ENCODE data around the gene CDKN2AIP.
"Not testable (repeated sequence)": the region's sequence is repeated elsewhere in the genome, so short reads cannot be mapped to it uniquely, and the experiment has no call there.

The CDKN2AIP gene

DNA sequence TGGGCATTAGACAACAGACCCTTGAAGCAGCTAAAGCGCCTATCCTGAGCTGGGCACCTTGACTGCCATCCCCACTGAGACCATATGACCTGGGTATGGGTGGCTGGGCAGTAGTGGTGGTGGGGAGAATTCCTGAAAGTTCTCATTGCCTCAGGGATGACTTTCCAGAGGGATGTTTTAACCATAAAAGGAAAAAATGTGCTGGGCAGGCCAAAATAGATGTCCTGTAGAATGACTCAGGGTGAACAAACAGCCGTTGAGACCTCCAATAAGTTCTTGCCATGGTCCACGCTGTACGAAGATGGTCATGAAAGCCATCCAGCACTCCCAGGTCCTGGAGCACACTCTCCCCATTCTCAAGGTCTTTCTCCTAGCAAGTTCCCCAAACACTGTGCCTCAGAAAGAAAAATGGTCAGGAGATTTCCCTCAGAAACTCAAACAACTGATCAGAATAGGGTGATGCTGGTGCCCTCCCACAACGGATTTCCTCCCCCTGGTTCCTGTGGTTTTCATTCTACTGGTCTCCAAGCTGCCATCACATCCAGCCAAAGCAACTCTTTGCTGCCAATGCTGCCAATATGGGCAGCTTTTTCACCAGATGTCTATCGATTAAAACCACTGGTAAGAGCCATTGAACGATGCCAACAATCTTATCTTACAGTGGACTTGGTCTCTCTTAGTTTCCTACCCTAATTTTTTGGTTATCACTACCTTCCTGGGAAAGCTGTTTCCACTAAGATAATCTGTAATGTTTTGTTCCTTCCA, 11.2 kb downstream of the CDKN2AIP start:
- DNase-seq: no peak

DNA sequence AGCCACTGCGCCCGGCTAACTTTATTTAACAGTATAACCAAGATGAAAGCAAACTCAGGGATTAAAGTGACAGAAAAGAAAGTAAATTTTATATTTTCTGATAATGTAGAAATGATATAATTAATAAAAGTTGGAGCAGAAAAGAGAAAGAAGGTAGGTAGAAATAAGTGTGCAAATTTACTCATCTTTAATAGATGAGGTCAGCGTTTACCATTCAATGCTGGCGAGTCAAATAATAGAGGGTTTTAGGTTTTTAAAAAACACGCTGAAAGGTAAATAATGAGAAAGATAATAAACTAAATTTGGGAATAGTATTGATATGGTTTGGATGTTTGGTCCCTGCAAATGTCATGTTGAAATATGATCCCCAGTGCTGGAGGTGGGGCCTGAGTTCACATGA, 13.6 kb downstream of the CDKN2AIP start:
- DNase-seq: no peak

DNA sequence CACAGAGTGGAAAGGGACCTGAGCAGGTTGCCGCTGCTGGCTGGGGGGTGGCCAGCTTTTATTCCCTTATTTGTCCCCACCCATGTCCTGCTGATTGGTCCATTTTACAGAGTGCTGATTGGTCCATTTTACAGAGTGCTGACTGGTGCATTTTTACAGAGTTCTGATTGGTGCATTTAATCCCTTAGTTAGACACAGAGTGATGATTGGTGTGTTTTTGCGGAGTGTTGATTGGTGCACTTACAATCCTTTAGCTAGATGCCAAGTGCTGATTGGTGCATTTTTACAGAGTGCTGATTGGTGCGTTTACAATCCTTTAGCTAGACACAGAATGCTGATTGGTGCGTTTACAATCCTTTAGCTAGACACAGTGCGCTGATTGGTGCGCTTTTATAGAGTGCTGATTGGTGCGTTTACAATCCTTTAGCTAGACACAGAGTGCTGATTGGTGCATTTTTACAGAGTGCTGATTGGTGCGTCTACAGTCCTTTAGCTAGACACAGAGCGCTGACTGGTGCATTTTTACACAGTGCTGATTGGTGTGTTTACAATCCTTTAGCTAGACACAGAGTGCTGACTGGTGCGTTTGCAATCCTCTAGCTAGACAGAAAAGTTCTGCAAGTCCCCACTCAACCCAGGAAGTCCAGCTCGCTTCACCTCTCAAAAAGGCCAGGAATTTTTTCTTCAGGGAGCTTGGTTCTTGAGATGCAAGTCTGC, 19.6 kb downstream of the CDKN2AIP start:
- DNase-seq: not testable (repeated sequence)

DNA sequence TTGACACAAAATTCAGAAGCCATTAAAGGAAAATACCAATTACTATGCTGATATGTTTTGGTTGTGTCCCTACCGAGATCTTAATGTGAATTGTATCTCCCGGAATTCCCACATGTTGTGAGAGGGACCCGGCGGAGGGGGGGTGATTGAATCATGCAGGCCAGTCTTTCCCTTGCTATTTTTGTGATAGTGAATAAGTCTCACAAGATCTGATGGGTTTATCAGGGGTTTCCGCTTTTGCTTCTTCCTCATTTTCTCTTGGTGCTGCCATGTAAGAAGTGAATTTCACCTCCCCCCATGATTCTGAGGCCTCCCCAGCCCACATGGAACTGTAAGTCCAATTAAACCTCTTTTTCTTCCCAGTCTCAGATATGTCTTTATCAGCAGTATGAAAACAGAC, 21.4 kb downstream of the CDKN2AIP start:
- DNase-seq: not testable (repeated sequence)

DNA sequence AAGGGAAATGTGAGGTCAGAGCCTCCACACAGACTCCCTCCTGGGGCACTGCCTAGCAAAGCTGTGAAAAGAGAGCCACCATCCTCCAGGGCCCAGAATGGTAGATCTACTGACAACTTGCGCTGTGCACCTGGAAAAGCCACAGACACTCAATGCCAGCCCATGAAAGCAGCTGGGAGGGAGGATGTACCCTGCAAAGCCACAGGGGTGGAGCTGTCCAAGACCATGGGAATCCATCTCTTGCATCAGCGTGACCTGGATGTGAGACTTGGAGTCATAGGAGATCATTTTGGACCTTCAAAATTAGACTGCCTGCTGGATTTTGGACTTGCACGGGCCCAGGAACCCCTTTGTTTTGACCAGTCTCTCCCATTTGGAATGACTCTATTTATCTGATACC, 22.8 kb downstream of the CDKN2AIP start:
- DNase-seq: no peak

DNA sequence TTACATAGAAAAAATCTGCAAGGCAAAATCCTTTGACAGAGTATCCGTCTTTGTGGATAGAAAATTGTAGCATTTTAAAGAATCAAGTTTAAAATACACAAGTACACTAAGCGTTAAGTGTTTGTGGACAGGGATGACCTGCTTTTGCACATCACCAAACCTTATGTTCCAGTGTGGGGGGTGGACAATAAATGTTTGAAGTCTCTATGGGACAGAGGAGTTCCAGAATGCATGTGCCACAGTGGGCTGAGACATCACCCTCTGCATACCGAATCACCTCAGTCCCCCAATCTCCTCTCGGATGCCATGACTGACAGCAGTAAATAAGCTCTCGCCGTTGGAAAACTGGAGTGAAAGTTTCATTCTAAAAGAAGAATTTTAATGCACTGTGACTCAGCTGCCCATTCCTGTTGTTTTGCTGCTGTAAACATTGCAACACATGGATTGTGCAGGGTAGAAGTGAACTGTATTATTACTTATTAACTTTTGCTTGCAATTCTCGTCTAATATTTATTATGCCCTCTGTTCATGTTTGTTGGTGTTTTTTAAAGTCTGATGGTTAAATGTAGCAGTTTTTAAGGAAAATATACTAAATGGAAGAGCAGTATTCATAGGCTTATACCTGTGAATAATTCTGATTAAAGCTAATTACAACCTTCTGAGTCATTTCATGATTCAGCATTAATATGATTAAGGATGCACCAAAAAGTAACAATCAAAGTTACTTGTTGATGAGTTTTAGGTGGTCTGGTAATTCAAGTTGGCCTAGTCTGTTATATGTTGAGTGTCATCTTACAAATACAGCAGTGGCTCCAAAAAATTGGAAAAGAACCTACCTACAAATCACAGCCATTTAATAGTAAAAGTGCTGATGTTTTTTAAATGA, 24.0 kb downstream of the CDKN2AIP start:
- no peak for DNase-seq

DNA sequence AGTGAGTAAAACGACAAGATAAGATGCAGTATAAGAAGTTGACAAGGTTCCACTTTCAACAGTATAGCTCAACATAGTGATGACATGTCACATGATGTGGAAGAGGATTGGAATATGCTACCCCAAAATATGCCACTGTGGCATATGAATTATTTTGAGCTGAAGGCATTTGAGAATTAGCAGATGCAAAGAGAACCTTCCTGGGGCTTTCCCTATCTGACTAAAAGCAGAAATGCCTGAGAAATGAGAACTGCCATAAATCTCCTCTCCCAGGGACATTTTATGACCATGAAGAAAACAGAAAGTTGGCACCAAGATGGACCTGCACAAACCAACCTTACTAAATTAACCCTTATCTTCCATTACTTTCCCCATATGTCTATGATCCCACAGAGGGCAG, 24.8 kb downstream of the CDKN2AIP start:
- no peak for DNase-seq

DNA sequence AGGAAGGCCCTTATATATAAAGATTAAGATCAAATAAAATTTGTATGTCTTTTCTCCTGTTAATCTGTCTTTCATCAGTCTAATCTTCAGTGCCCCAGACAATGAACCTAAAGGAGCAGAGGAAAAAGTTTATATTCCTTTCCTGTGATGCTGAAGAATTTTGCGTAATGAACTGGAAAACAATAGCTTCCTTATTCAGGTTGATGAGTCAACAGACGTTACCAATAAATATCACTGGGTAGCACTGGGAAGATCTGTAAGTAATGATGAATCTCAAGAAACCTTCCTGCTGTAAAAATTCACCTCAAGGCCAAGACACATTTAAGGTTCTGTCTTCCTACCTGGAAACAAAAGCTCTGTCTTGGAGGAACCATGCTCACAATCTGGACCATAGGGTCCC, 25.5 kb downstream of the CDKN2AIP start:
- no peak for DNase-seq

DNA sequence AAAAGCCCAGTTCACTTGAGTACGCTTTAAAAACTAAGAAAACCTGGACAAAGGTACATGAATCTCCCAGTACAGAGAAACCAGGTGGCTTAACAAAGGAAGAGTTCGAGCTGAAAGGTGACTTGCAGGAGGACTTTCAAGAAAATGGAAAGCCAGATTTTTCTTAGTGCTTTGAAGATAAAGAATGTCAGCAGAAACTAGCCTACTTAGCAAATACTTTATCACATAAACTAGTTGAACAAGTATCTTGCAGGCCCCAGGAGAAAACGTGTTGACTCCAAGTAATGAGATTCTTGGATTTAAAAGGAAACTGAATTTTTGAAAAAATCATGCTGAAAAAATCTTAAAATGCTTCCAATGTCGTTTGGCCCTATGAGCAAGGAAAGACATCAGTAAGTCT, 26.4 kb downstream of the CDKN2AIP start:
- DNase-seq: no peak

DNA sequence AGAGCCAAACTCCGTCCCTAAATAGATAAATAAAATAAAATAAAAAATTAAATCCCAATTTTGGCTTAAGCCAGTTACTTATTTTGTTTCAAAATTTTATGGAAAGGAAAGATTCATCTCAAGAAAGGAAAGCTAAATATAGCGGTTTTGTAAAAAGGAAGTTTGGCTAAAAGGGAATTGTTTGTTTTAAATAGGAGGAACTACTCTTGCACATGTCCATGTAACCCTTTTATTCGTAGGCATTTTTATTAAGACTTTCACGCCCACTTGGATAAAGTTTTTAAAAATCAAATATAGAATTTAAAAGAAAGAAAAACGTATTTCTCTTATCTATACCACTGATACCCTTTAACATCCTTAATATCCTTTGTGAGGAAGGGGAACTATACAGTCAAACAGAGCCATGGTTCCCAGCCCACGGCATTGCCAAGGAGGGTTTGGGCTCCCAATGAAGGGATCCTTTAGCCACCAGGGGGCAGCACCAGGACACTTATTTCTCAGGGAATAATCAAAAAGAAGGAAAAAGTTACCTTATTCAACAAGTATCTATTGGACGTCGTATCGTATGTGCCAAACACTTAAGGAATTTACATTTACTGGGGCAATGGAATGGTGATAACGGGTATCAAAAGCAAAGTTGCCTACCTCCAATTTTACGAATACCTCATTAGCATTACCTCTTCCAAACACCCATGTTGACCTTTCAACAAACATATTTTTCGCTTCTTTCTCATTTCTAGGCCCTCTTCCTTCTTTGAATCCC, 27.7 kb downstream of the CDKN2AIP start:
- DNase-seq: peak; percentile 28 to 35

DNA sequence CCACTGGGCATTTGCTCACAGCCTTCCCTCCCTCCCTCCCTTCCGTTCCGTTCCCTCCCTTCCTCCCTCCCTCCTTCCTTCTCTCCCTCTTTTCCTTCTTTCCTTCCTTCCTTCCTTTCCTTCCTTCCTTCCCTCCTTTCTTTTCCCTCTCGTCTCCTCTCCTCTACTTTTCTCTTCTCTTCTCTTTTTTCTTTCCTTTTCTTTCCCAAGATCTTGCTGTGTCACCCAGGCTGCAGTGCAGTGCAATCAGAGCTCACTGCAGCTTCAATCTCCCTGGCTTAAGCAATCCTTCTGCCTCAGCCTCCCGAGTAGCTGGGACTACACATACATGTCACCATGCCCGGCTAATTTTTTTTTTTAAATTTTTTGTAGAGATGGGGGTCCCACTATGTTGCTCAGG, 33.7 kb downstream of the CDKN2AIP start:
- no peak for DNase-seq

DNA sequence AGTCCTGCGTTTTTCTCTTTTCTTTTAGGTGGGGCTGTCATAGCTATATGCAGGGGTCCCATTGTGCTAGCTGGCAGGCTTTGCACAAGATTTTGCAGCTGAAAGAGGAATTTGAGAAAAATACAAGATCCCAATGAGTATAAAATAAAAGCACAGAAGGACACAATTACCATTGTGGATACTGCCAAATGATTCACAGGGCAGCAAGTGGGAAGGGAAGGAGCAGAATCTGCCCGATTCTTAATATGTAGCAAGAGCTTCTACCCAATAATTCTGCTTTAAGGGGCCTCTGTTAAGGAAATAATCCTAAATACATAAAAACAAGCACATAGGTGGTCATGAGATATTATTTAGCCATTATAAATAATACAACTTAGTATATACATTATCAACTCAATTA, 34.5 kb downstream of the CDKN2AIP start:
- DNase-seq: no peak

DNA sequence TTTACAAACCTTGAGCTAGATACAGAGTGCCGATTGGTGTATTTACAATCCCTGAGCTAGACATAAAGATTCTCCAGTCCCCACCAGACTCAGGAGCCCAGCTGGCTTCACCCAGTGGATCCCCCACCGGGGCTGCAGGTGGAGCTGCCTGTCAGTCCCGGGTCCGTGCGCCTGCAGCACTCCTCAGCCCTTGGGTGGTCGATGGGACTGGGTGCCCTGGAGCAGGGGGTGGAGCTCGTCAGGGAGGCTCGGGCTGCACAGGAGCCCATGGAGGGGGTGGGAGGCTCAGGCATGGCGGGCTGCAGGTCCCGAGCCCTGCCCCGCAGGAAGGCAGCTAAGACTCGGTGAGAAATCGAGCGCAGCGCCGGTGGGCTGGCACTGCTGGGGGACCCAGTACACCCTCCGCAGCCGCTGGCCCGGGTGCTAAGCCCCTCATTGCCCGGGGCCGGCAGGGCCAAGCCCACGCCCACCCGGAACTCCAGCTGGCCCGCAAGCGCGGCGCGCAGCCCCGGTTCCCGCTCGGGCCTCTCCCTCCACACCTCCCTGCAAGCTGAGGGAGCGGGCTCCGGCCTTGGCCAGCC, 38.2 kb downstream of the CDKN2AIP start:
- DNase-seq: not testable (repeated sequence)

DNA sequence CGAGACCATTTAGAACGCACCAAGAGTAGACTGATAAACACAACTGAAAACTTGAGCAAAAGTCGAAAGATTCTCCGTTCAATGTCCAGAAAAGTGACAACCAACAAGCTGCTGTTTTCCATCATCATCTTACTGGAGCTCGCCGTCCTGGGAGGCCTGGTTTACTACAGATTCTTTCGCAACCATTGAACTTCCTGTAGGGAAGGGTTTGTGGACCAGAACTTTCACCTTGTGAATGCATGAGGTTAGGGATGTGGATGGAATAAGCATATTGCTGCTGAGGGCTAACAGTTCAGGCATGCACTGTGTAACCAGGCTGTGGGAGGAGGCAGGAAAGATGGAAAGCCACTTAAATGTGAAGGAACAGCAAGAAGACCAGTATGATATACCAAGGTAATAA, 39.6 kb downstream of the CDKN2AIP start:
- DNase-seq: no peak

DNA sequence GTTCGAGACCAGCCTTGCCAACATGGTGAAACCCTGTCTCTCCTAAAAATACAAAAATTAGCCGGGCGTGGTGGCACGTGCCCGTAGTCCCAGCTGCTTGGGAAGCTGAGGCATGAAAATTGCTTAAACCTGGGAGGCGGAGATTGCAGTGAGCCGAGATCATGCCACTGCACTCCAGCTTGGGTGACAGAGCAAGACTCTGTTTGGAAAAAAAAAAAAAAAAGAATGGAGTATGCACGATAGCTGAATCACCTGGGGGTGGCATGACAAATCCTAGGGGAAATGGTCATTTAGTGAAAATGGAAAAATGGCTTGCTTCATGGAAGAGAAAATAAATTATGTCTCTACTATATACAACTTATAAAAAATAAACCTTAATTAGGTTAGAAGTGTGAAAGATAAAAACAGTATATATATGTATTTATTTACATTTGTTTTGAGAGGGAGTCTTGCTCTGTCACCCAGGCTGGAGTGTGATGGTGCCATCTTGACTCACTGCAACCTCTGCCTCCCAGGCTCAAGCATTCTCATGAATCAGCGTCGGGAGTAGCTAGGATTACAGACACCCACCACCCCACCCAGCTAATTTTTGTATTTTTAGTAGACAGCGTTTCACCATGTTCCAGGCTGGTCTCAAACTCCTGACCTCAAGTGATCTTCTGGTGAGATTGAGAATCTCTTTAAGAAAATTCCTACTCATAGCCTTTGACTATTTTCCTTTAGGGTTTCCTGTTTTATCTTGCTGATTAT, 41.1 kb downstream of the CDKN2AIP start:
- DNase-seq: no peak

DNA sequence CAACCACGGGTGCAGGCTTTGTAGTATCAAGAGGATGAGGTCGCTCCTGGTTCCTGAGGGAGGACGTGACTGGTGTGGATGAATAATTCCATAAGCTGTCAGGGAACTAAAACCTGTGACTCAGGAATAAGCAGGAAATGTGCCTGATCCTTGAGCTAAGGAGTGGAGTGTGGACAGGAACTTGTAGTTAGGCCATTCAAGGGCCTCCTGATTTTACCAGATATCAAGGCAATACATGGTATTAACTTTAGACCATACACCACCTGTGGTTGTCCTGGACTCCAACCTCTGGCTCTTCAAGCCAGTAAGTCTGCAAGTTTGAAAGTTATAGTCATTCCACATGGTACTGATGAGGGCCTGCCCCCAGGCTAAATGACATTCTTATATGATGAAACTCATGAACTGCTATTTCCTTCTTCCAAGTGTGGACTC, 48.4 kb downstream of the CDKN2AIP start:
- DNase-seq: no peak

DNA sequence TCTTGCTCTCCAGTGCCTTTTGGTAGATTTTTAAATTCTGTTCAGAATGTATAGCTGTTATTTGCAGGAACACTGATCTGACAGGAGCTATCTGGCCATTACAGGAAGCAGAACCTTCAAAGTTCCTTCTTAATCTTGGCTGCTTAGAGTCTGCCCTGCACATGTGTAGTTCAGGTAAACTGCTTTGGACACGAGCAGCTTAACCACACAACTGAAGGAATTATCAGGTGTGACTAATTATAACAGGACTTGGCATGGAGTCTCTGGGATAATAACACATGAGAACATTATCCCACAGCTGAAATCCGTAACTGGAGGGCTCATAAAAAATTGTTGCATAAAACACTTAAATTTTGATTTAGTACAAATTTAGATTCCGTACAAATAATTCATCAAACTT, 48.8 kb downstream of the CDKN2AIP start:
- DNase-seq: no peak

DNA sequence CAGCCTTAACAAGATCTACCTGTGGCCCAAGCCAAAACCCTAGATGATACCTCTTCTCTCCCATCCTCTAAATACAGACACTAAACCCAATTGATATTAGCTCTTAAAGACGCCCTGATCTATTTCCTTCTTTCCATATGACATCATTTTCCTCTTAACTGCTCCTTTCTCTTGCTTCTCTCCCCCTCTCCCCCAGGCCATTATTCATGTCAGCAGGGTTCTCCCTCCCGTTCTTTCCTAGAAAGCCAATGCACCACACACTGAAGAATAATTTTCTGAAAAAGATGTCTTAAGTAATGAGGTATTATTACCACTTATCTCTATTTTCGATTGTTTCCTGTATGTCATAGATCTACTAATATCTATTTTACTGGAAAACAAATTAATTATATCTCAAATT, 50.7 kb downstream of the CDKN2AIP start:
- no peak for DNase-seq

Measured in NCI-H187 (cell line).